Urinary bladder (tissue), 4 donors: Measurements from ENCODE around the gene FANCC. TPM values are rescaled to one million over a fixed set of nuclear protein-coding genes. Genes with fewer than 3 reads are reported as not detected.
A peak's percentile ranks its signal among the peaks of the same experiment; 100 is the strongest.

ENCODE experiments used
- DNase-seq: peaks from one replicate; pipeline ENCODE4 v3.0.0-alpha.2; 2015; ENCODE audit errors: extremely low spot score
- H3K27ac ChIP-seq: one replicate; pipeline ENCODE4 v1.5.1; 2013; ENCODE audit warnings: low read depth, mild to moderate bottlenecking, moderate library complexity
- H3K36me3 ChIP-seq: one replicate; pipeline ENCODE4 v1.6.1; 2013; ENCODE audit warnings: mild to moderate bottlenecking, moderate library complexity; ENCODE audit not compliant: insufficient read depth
- H3K4me1 ChIP-seq: one replicate; pipeline ENCODE4 v1.6.1; 2013; ENCODE audit warnings: mild to moderate bottlenecking, moderate library complexity; ENCODE audit not compliant: insufficient read depth
- H3K4me3 ChIP-seq: one replicate; pipeline ENCODE4 v1.5.1; 2013; ENCODE audit warnings: low read depth, low read length
- WGBS: extraction: QIAGEN DNeasy Blood & Tissue Kit; methylation state at CpG from one replicate; pipeline ENCODE4 v1.1.7; 2013; 5-methylcytosine and 5-hydroxymethylcytosine counted together
- polyA plus RNA-seq: library from polyadenylated mRNA; stranded (reverse); fragments of 200-250 nt; gene quantifications from one replicate; pipeline ENCODE4 v1.2.3, GENCODE V29; 2013
- small RNA-seq: library from RNA; depleted of rRNA; stranded (forward); fragments of <200 nt; gene quantifications from one replicate; pipeline ENCODE3, GENCODE V24; 2014
- total RNA-seq: library from RNA; depleted of rRNA; stranded (reverse); fragments of >200 nt; gene quantifications from one replicate; pipeline ENCODE4 v1.2.3, GENCODE V29; 2014
- donor health status: healthy with polysubstance abuse.
- donor health status: healthy.

The FANCC gene
- total and polyA plus RNA-seq, 2 donors = 4.6 to 25.7 TPM

- DNase-seq = no peak
- no peaks in the 10 kb centered on the region for H3K4me1 ChIP-seq
- 68% methylated on average over 5 of the region's 5 CpGs for WGBS
- H3K4me3 ChIP-seq = no peak overlapping the region
- H3K36me3 ChIP-seq = no peaks in the 10 kb centered on the region
- H3K27ac ChIP-seq = no peak overlapping the region
These were observed 263.6 kb downstream of the FANCC start for GRCh38 chr9:95053611-95054570.

DNA sequence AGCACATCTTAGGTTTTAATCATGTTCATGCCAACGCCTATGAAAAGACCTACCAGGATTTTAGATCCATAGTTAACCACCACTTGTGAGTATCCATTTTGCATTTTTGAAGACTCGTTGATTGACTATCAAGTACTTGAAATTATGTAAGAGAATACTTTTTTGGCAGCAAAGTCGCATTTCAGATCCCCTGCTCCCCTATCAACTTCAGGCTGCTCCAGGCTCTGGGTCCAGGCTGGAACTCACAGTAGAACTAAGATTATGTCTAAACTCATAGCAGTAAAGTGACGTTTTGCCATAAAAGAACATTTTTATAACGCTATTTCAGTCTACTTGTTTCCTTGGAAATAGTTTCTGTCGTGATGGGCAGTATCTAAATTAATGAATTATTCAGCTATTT lies 267.7 kb downstream of the FANCC start:
- Histone ChIP-seq H3K36me3 (no peaks in the 10 kb centered on the region), H3K4me1 (no peaks in the 10 kb centered on the region), H3K4me3 (peak overlapping the region; percentile 12), H3K27ac (no peak overlapping the region)
- DNase-seq = no peak
- 33% methylated on average over 6 of the region's 6 CpGs for WGBS

Small RNA genes lying within 50 kb of the gene (small RNA-seq; reads per million reads assigned to genes)
- gene MIR23B (2,157 reads per million, percentile 99 among the genes with 10 or more reads in this experiment), gene MIR27B (17,852 reads per million, percentile 100 among the genes with 10 or more reads in this experiment), gene MIR3074 (not detected), gene MIR6081 (not detected), gene RNA5SP288 (6.8 reads per million, percentile 93 among the genes with 10 or more reads in this experiment)

Other genes starting within 250 kb of the FANCC start
- gene PTCH1, start 199.3 kb upstream of the FANCC start, total RNA-seq = 48.0 TPM
- gene PTCH1, start 199.3 kb upstream of the FANCC start, polyA plus RNA-seq = 30.1 TPM